GM12878 (cell line): ENCODE data around the gene NUFIP1. TPM values are rescaled to one million over a fixed set of nuclear protein-coding genes. Genes with fewer than 3 reads are reported as not detected.

Source experiments
- ATAC-seq: fragments of 200-7000 bp; cut with Tn5 transposase; 3 replicates; pipeline ENCODE4 v1.9.1; 2020; ENCODE audit warnings: mild to moderate bottlenecking, moderate library complexity
- BruUV-seq: library from RNA; stranded (reverse); fragments of 400-500 nt; replicated peaks from 2 replicates; lab custom pipeline; 2021; lab: Mats Ljungman, UMichigan
- CTCF ChIA-PET: fragments of 300-600 bp; sonication (Branson Sonifier 250); formaldehyde crosslinking; extraction: SDS; loops from one replicate; lab custom pipeline; 2021; ENCODE audit warnings: inconsistent platforms; lab: Yijun Ruan, JAX
- POLR2A ChIA-PET: fragments of 350-600 bp; formaldehyde crosslinking; extraction: SDS; loops from one replicate; lab custom pipeline; 2021; ENCODE audit warnings: inconsistent platforms; lab: Charles Lee
- RAD21 ChIA-PET: fragments of 300-600 bp; sonication (Branson Sonifier 250); formaldehyde crosslinking; loops from one replicate; lab custom pipeline; 2023; ENCODE audit warnings: antibody characterized with exemption; ENCODE audit not compliant: unreplicated experiment; lab: Charles Lee
- SMC1A ChIA-PET: fragments of 300-600 bp; sonication (Branson Sonifier 250); formaldehyde crosslinking; loops from one replicate; lab custom pipeline; 2023; ENCODE audit not compliant: unreplicated experiment, uncharacterized antibody; lab: Charles Lee
- DNase-seq: peaks from one replicate; pipeline ENCODE4 v3.0.0-alpha.2; 2011; ENCODE audit warnings: low read depth, low spot score
- FAIRE-seq: peaks from 3 replicates; lab custom pipeline; 2011; peaks lifted over from hg19 to GRCh38; lab: Jason Lieb, UNC
- H2AFZ ChIP-seq: 2 replicates; pipeline ENCODE4 v1.6.0; 2011; ENCODE audit warnings: low read depth, low read length, control low read depth; ENCODE audit not compliant: control insufficient read depth
- H3K27ac ChIP-seq: 2 replicates; pipeline ENCODE4 v1.5.1; 2011; ENCODE audit warnings: control low read depth; ENCODE audit not compliant: control insufficient read depth, insufficient read depth
- H3K27me3 ChIP-seq, 2 experiments: replicated peaks in 1 of 2; 2 replicates each; pipeline versions ENCODE4 v1.6.0 to v1.6.1; 2011; ENCODE audit warnings: low read length in 1 of 2; ENCODE audit not compliant: control insufficient read depth in 2 of 2, insufficient read depth in 2 of 2
- H3K36me3 ChIP-seq, 2 experiments: 2 replicates each; pipeline ENCODE4 v1.5.1; 2011; ENCODE audit warnings: low read length in 1 of 2; ENCODE audit not compliant: control insufficient read depth in 2 of 2, insufficient read depth in 2 of 2
- H3K4me1 ChIP-seq: 2 replicates; pipeline ENCODE4 v1.6.1; 2011; ENCODE audit warnings: mild to moderate bottlenecking, low read length, moderate library complexity, mixed read lengths; ENCODE audit not compliant: control insufficient read depth, insufficient read depth
- H3K4me2 ChIP-seq: 2 replicates; pipeline ENCODE4 v1.6.0; 2011; ENCODE audit warnings: control low read depth; ENCODE audit not compliant: control insufficient read depth, insufficient read depth
- H3K4me3 ChIP-seq: fragments of 200-600 bp; sonication (generic); 2 replicates; pipeline ENCODE4 v1.5.1; 2016
- H3K79me2 ChIP-seq: 2 replicates; pipeline ENCODE4 v1.6.0; 2011; ENCODE audit warnings: low read length; ENCODE audit not compliant: control insufficient read depth, insufficient read depth
- H3K9ac ChIP-seq: 2 replicates; pipeline ENCODE4 v1.8.0; 2011; ENCODE audit warnings: low read length, control low read depth, mixed read lengths; ENCODE audit not compliant: control insufficient read depth, insufficient read depth
- H3K9me3 ChIP-seq: replicated peaks from 3 replicates; pipeline ENCODE4 v1.5.1; 2011; ENCODE audit warnings: mild to moderate bottlenecking, low read length; ENCODE audit not compliant: control insufficient read depth, insufficient read depth
- H4K20me1 ChIP-seq: 2 replicates; pipeline ENCODE4 v1.6.0; 2011; ENCODE audit not compliant: control insufficient read depth, insufficient read depth
- EED ChIP-seq: sonication (generic); IDR thresholded peaks from 2 replicates; pipeline ENCODE4 v1.6.1; 2016; ENCODE audit warnings: antibody characterized with exemption, low read depth
- EZH2 ChIP-seq: IDR thresholded peaks from 2 replicates; pipeline ENCODE4 v1.6.1; 2012; ENCODE audit warnings: low read depth, mild to moderate bottlenecking, control low read depth, inconsistent platforms, low read length, borderline replicate concordance; ENCODE audit not compliant: control insufficient read depth
- KLF5 ChIP-seq: fragments of 450-650 bp; IDR thresholded peaks from 2 replicates; pipeline ENCODE4 v1.6.1; 2014; ENCODE audit warnings: mild to moderate bottlenecking; ENCODE audit not compliant: partially characterized antibody
- SIX5 ChIP-seq: IDR thresholded peaks from 2 replicates; pipeline ENCODE4 v1.6.1; 2011; ENCODE audit warnings: mild to moderate bottlenecking, low read depth, low read length, moderate library complexity; ENCODE audit not compliant: severe bottlenecking
- SMAD5 ChIP-seq: IDR thresholded peaks from 2 replicates; pipeline ENCODE4 v1.6.1; 2016; ENCODE audit warnings: antibody characterized with exemption, low read depth
- STAT1 ChIP-seq: fragments of 450-650 bp; conservative IDR thresholded peaks from 2 replicates; pipeline ENCODE4 v1.6.1; 2014; ENCODE audit warnings: antibody characterized with exemption, mild to moderate bottlenecking
- ZNF622 ChIP-seq: fragments of 450-650 bp; IDR thresholded peaks from 2 replicates; pipeline ENCODE4 v1.6.1; 2017; ENCODE audit warnings: mild to moderate bottlenecking, inconsistent platforms
- WGBS: methylation state at CpG from one replicate; pipeline ENCODE4 v1.1.6; 2016; ENCODE audit warnings: low lambda C conversion rate; ENCODE audit not compliant: insufficient replicate concordance, insufficient coverage; ENCODE audit errors: missing lambda C conversion rate; 5-methylcytosine and 5-hydroxymethylcytosine counted together
- in situ Hi-C: fragments of 300-500 bp; cut with MboI; formaldehyde crosslinking; loops from 9 replicates; pipeline ENCODE4 v1.14.3; 2018; ENCODE audit warnings: mixed read lengths
- intact Hi-C: fragments of 100-400 bp; cut with micrococcal nuclease; formaldehyde crosslinking; loops from one replicate; pipeline ENCODE4 v1.14.2; 2022; ENCODE audit not compliant: unreplicated experiment
- polyA plus RNA-seq, 11 experiments: library from polyadenylated mRNA; depleted of rRNA in 4 of 11; unstranded in 6 of 11; stranded (reverse) in 5 of 11; fragments of >200 nt; fragmentation: Nextera tagmentation in 4 of 11; fragmentation: Illumina TruSeq in 1 of 11; extraction: Ambion mirVana in 4 of 11; extraction: Trizol in 1 of 11; gene quantifications; 1 replicate in 1 of 11; 2 replicates in 10 of 11; pipeline versions ENCODE4 v1.2.1 to v1.2.3, GENCODE V29; 2011 to 2016; ENCODE audit warnings: inconsistent platforms in 2 of 11, missing spikeins in 2 of 11, low read depth in 1 of 11
- total RNA-seq, 4 experiments: library from RNA; depleted of rRNA in 3 of 4; stranded (reverse); fragments of >200 nt in 3 of 4; fragmentation: Illumina TruSeq in 1 of 4; extraction: Trizol in 1 of 4; gene quantifications; 2 replicates each; pipeline versions ENCODE4 v1.2.1 to v1.2.3, GENCODE V29; 2013 to 2021
- TF ChIP-seq, protein P1 (sequence below): IDR thresholded peaks from 2 replicates; pipeline ENCODE4 v1.6.1; 2012; ENCODE audit warnings: mild to moderate bottlenecking, low read depth, low read length

NUFIP1 gene
- total and polyA plus RNA-seq, 10 of the 15 experiments (the other 5 are each of a cell fraction or from before 2014, with no cell fraction given), result 2.5 to 11.2 (median 7.0) TPM

DNA sequence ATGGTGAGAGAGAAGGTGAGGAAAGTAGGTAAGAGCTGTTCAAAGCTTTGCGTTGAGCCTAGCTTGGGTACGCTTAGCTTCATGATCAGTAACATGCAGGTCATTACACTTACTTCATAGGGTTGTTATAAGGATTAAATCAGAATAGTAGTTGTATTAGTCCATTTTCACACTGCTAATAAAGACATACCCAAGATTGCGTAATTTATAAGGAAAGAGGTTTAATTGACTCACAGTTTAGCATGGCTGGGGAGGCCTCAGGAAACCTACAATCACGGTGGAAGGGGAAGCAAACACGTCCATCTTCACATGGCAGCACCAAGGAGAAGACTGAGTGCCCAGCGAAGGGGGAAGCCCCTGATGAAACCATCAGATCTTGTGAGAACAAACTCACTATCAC lies 21.9 kb upstream of the NUFIP1 start:
- H3K9ac ChIP-seq, result no peak overlapping the region
- no peaks in the 10 kb centered on the region for H3K4me1 ChIP-seq
- H3K27me3 ChIP-seq, result no peaks in the 10 kb centered on the region
- peaks cover 0 to 7% of the 10 kb centered on the region in 2 experiments; a peak in 1 of 4 replicates for H3K36me3 ChIP-seq
- H3K9me3 ChIP-seq, result no peaks in the 10 kb centered on the region
- CTCF ChIA-PET, result no interaction called here
- FAIRE-seq (no peak), DNase-seq (no peak), ATAC-seq (no peak)
- 97% methylated on average over 6 of the region's 6 CpGs for WGBS
- no peaks in the 10 kb centered on the region for H3K79me2 ChIP-seq
- H3K4me3 ChIP-seq, result no peak overlapping the region
- H4K20me1 ChIP-seq, result no peaks in the 10 kb centered on the region
- no TSS peak for BruUV-seq
- H3K27ac ChIP-seq, result no peak overlapping the region
- POLR2A ChIA-PET, result no interaction called here
- in situ Hi-C loops (no loop called here), intact Hi-C loops (no loop called here)
- no peak overlapping the region for H3K4me2 ChIP-seq
- RAD21 ChIA-PET, result no interaction called here
- no peak overlapping the region for H2AFZ ChIP-seq
- no peak for TF ChIP-seq STAT1
- TF ChIP-seq EED, result no peak
- no peak for TF ChIP-seq ZNF622
- TF ChIP-seq SMAD5, result no peak
- SMC1A ChIA-PET, result no interaction called here

GRCh38 chr13:45007823-45008222 lies 18.6 kb upstream of the NUFIP1 start:
- Histone ChIP-seq H3K4me2 (no peak overlapping the region), H3K27me3 (no peaks in the 10 kb centered on the region), H3K4me3 (no peak overlapping the region), H4K20me1 (no peaks in the 10 kb centered on the region), H3K4me1 (no peaks in the 10 kb centered on the region), H3K9me3 (no peaks in the 10 kb centered on the region), H3K79me2 (no peaks in the 10 kb centered on the region), H3K27ac (no peak overlapping the region), H2AFZ (no peak overlapping the region), H3K36me3 (peaks cover 0 to 12% of the 10 kb centered on the region in 2 experiments; a peak in 1 of 4 replicates), H3K9ac (no peak overlapping the region)
- RAD21 ChIA-PET, result interaction anchor here (0.9 kb wide), 1 partner anchor 39 kb away, joined by 3 read pairs; no protein-coding TSS in a partner anchor
- TF ChIP-seq KLF5, result no peak
- no peak for TF ChIP-seq EZH2
- TF ChIP-seq SIX5, result no peak
- TF ChIP-seq, protein P1, sequence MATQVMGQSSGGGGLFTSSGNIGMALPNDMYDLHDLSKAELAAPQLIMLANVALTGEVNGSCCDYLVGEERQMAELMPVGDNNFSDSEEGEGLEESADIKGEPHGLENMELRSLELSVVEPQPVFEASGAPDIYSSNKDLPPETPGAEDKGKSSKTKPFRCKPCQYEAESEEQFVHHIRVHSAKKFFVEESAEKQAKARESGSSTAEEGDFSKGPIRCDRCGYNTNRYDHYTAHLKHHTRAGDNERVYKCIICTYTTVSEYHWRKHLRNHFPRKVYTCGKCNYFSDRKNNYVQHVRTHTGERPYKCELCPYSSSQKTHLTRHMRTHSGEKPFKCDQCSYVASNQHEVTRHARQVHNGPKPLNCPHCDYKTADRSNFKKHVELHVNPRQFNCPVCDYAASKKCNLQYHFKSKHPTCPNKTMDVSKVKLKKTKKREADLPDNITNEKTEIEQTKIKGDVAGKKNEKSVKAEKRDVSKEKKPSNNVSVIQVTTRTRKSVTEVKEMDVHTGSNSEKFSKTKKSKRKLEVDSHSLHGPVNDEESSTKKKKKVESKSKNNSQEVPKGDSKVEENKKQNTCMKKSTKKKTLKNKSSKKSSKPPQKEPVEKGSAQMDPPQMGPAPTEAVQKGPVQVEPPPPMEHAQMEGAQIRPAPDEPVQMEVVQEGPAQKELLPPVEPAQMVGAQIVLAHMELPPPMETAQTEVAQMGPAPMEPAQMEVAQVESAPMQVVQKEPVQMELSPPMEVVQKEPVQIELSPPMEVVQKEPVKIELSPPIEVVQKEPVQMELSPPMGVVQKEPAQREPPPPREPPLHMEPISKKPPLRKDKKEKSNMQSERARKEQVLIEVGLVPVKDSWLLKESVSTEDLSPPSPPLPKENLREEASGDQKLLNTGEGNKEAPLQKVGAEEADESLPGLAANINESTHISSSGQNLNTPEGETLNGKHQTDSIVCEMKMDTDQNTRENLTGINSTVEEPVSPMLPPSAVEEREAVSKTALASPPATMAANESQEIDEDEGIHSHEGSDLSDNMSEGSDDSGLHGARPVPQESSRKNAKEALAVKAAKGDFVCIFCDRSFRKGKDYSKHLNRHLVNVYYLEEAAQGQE, result no peak
- BruUV-seq, result no TSS peak
- POLR2A ChIA-PET, result no interaction called here
- DNase-seq, result no peak
- no peak for FAIRE-seq
- CTCF ChIA-PET, result interaction anchor here (1.0 to 1.1 kb wide), 2 partner anchors 9 to 274 kb away, joined by 3 read pairs; no protein-coding TSS in a partner anchor
- ATAC-seq, result no peak
- SMC1A ChIA-PET, result interaction anchor here (1.7 kb wide), 1 partner anchor 9 kb away, joined by 5 read pairs; no protein-coding TSS in a partner anchor
- intact Hi-C loops, result no loop called here
- WGBS, result 88% methylated on average over 1 of the region's 1 CpG
- in situ Hi-C loops, result no loop called here
